Activated CD8-positive, alpha-beta memory T cell treated with anti-CD3 and anti-CD28 coated beads for 48 hours (primary cell): ENCODE measurements around the gene MKLN1.
"Not testable (repeated sequence)": the region's sequence is repeated elsewhere in the genome, so short reads cannot be mapped to it uniquely, and the experiment has no call there.

ENCODE experiments used
- DNase-seq, 3 experiments: peaks; one replicate each; pipeline ENCODE4 v3.0.0-alpha.2; 2020; ENCODE audit warnings: low read depth in 2 of 3, low spot score in 2 of 3

Gene MKLN1

DNA sequence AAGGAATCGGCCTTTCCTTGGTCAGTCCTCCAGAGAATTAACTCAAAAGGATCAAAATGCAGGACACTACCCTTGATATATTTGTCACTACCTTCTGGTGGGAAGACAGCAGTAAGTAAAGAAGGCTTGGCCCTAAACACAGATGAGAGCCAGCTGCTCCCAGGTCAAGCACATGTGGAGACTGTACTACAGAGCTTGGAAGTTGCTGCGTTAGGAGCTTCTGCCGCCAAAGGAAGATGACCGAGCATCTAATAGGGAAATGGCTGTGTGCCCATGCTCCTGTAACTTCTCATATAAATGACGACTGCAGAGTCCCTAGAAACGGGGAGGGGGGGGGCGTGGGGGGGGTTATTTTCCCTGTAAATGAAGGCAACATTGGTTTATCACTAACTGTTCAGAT is 169.8 kb downstream of the MKLN1 start:
- DNase-seq, result no peak

GRCh38 chr7:131498237-131498885 is 170.7 kb downstream of the MKLN1 start:
- DNase-seq, result no peak

GRCh38 chr7:131499801-131500200 is 172.1 kb downstream of the MKLN1 start:
- DNase-seq, result no peak

DNA sequence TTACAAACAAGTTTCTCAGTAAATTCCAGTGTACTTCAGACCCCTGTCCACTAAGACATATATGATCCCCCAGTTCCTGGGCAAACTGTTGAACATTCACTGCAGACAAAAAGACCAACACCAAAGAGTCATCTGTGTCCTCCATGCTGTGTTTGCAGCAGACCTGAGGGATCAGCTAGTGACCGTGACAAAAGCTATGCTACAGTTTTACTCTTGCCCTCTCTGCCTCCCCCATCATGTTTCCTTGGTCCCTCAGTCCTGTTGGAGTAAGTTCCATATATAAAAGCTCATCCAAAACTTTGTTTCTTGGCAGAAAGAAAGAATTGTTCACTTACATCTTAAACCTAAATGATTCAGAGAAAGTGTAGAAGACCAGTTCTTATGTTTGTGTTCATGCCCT is 172.7 kb downstream of the MKLN1 start:
- no peak for DNase-seq

DNA sequence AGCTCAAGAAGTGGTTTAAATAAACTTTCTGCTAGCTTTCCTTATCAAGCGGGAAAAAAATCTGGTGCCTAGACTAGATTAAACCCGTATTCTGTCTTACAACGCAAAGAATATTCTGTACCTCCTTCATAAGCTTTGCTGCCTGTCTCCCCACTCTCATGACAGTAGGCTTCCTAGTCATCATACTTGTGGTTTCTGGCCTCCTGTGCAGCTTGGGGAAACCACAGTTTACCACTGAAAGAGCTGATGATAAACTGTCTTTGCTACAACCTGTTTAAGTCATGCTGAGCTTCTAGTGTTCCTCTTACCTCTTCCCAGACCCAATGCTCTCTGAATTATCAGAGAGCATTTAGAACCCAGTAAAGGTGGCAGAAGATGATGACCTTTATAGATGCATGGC is 173.7 kb downstream of the MKLN1 start:
- DNase-seq, result no peak

- no peak for DNase-seq
Measured at GRCh38 chr7:131501930-131502685, 174.4 kb downstream of the MKLN1 start.

DNA sequence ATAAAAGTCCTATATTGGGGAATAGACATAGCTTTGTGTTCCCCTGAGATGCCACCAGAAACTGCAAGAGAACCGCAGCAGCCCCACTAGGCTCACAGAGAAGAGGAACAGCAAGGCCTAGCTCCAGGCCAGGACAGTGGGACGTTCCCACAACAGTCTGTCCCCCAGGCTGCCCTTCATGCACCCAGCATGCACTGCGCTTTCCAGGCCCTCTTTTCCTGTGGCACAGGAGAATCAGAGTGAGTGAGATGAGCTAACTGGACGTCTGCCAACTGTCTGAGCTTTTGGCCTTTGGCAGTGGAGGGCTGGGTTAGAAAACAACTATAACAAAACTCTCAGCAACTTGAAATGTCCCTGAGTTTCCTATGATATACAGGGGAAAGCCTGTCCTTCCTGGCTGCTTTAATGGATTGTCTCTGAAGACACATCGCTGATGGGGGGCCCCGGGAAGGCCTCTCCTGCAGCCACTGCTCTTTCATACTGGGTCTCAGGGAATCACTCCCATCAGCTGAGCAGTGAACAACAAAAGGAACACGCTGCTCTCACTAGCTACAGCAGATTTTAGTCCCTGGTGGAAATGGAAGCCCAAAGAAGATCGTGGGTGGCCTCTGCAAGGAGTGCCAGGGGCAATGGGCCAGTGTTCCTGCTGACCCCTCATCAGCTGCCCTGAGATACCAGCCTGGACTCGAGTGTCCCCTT is 175.3 kb downstream of the MKLN1 start:
- no peak for DNase-seq

- no peak for DNase-seq
Measured at GRCh38 chr7:131503639-131504038, 176.0 kb downstream of the MKLN1 start.

DNA sequence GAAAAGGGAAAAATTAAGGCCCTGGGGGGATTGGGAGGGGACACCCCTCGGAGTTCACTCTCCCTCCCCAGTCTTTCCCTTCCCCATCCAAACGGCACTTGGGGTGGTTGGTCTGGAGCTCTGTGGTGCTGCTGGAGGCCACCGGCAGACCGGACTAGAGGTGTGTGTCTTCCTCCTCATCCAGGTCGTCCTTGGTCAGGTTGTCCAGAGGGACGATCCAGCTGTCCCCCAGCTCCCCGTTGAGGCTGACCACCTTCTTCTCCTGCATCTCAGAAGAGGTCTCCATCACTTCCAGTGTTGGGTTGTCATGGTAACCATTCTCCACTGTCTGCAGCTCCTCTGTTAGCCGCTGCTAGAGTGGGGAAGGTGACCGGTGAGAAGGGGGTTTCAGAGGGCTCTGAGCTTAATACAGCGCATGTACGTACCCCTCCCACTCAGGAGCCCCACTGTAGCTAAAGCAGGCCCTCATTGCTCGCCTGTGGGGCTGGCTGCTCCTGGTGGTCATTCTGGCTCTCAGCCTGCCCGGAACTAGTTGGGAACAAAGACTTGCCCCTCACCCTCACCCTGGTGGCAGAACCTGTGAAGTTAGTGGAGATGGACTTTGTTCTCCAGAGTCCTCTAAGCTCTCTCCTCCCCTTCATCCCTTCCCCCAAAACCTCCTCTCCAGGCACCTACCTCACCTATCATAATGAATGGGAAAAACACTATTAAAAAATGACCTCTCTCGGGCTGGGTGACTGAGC is 176.7 kb downstream of the MKLN1 start:
- DNase-seq, result no peak

GRCh38 chr7:131505037-131505620 is 177.5 kb downstream of the MKLN1 start:
- not testable (repeated sequence) for DNase-seq

DNA sequence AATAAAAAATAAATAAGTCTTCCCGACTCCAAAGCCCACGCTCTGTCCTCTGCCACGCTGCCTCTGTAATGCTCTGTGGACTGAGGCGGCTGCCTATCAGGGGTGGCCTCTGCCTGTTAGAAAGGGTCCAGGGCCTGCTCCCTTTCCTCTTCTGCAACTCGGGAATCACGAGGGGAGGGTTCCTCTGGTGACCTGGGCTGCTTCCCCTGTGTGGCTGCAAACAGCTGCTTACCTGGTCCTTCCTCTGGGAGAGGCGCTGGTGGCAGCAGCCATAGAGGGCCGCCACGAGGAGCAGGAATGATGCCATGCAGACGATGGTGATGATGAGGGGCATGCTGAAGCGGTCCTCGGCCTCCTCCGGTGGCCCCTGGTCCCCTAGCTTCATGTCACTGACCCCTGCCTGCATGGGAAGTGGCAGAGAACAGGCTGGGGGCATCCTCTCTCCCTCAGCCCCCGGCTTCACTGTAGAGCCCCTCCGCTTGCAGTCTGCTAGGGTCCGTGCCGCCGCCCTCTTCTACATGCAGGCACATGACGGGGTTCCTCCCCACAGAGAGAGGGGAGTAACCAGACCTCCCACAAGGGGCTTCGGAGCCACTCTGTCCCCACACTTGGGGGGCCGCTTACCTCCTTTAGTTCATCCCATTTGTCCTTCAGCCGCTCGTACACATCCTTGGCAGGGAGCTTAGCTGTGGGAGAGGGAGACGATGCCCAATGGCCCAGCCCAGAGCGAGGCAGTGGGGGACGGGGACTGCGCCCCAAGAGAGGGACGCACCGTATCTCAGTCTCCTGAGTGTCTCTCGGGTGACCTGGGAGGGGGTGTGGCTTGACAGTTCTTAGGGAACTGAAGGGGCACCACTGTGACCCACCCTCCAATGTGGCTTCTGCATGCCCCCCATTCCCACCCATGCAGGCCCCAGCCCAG is 178.2 kb downstream of the MKLN1 start:
- no peak for DNase-seq

DNA sequence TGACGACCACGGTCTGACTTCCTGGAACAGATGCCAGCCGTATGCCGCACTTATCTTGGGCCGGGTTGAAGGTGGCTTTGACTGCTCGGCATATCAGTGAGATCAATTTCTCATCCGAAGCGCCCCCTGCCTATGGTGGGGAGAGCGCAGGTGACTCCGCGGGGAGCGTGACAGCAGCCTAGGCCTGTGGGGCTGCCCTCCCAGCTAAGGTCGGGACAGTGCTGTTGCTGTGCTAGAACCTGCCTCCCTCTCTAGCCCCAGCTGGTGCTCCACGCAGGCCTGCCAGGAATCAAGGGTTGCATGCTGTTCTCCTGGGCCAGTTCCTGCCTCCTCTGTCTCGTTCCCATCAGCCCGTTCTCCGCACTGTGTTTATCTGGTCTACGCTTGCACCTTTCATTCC is 178.9 kb downstream of the MKLN1 start:
- DNase-seq, result no peak

GRCh38 chr7:131507592-131508331 is 180.1 kb downstream of the MKLN1 start:
- DNase-seq, result peak; percentile 46 to 74 (median 68)

- DNase-seq, result no peak
Measured at GRCh38 chr7:131508754-131509486, 181.2 kb downstream of the MKLN1 start.

DNA sequence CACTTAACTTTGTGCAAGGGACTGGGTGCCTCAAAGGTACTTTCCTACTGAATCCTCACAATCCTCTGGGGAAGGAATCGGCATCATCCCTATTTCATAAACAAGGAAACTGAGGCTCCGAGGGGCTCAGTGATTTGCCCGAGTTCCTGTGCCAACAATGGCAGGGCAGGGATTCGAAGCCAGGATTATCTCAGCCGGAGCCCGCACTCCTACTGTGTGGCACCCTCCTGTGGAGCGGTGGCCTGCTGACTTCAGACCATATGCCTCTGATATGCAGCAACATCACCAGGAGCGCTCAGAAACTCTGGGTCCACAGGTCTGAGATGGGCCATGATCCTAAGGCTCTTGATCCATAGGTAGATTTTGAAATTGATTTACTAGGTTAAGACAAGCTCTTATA is 182.1 kb downstream of the MKLN1 start:
- no peak for DNase-seq

- no peak for DNase-seq
Measured at GRCh38 chr7:131511071-131511470, 183.4 kb downstream of the MKLN1 start.

DNA sequence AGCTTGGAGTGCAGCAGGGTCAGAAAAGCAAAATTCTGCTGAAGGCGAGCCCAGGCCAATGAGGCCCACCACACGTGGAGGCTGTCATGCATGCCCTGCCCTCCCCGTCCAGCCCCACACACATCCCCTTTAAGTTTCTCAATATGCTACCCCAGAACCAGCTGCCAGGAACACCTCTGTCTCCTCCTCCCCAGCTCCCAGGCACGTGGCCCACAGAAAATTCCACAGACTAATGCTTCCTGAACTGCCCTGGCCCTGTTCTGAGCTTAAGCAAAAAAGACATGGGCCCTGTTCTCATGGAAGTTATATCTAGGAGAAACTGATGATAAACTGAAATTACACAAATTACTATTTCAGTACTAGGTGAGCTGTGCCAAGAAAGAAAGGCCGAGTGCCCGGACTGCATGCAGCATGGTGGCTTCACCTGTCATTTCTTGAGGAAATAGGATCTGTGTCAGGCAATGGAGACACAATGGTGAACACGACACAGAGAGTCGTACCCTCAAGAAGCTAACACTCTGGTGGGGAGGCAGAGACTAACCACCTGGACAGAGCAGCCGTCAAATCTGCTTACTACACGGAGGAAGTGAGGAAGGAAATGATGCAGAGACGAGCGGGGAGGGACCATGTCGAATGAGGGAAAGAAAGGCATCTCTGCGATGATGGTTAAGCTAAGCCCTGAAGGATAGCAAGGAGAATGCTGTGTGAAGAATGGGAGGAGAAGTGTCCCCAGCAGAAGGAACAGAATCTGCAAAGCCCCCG is 184.3 kb downstream of the MKLN1 start:
- no peak for DNase-seq
